ENCODE data around the gene VDAC1.
"Not testable (repeated sequence)": the region's sequence is repeated elsewhere in the genome, so short reads cannot be mapped to it uniquely, and the experiment has no call there.

Gene VDAC1, protein sequence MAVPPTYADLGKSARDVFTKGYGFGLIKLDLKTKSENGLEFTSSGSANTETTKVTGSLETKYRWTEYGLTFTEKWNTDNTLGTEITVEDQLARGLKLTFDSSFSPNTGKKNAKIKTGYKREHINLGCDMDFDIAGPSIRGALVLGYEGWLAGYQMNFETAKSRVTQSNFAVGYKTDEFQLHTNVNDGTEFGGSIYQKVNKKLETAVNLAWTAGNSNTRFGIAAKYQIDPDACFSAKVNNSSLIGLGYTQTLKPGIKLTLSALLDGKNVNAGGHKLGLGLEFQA

GRCh38 chr5:134004626-134005416 lies at the start of gene VDAC1:
VDAC1 (minus strand) TSS chr5:134004975; CDS start chr5:133993012, 11,963 bp downstream.
- DNase-seq (ENCODE audit: low read depth), result peak; percentile 53

DNA sequence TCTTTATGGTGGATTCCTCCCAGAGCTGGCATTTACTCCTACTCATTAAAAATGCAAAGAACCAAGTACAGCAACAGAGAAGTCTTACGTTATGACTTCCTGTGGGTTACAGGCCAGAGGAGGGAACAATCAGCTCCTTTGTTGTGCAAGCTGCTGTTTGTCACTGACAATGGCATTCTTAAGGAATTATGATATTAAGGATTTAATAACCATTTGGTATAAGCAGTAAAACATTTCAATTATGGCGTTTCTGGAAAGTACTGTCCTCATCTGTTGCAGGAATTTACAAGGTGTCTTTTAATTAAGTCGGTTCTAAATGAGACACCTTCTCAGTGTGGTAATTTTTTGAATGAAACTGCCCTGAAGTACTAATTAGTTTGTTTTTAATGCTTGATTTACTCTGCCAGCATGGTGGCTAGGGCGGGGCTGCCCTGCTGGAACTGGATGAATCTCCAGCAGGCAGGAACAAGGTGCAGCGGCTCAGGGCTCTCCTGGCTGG lies 49.1 kb upstream of the VDAC1 start:
- no peak for DNase-seq (ENCODE audit: low read depth)

- no peak for DNase-seq (ENCODE audit: low read depth)
These were observed 48.6 kb upstream of the VDAC1 start for GRCh38 chr5:134053314-134053839.

GRCh38 chr5:134051305-134051704 lies 46.5 kb upstream of the VDAC1 start:
- no peak for DNase-seq (ENCODE audit: low read depth)

DNA sequence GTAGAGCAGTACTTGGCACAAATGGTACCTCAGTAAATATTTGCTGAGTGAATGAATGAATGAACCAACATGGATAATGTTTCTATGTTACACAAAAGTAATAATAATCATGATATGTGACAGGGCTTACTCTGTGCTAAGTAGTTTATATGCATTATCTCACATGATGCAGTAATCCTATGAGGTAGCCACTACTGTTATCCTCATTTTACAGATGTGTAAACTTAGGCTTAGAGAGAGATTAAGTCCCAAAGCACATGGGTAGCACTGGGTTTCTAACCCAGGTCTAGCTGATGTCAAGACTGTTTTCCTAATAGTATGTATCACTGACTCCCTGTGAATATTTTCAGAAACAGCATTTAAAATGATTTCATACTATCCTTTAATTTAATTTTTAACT lies 44.1 kb upstream of the VDAC1 start:
- no peak for DNase-seq (ENCODE audit: low read depth)

GRCh38 chr5:134047687-134048056 lies 42.9 kb upstream of the VDAC1 start:
- DNase-seq (ENCODE audit: low read depth), result no peak

DNA sequence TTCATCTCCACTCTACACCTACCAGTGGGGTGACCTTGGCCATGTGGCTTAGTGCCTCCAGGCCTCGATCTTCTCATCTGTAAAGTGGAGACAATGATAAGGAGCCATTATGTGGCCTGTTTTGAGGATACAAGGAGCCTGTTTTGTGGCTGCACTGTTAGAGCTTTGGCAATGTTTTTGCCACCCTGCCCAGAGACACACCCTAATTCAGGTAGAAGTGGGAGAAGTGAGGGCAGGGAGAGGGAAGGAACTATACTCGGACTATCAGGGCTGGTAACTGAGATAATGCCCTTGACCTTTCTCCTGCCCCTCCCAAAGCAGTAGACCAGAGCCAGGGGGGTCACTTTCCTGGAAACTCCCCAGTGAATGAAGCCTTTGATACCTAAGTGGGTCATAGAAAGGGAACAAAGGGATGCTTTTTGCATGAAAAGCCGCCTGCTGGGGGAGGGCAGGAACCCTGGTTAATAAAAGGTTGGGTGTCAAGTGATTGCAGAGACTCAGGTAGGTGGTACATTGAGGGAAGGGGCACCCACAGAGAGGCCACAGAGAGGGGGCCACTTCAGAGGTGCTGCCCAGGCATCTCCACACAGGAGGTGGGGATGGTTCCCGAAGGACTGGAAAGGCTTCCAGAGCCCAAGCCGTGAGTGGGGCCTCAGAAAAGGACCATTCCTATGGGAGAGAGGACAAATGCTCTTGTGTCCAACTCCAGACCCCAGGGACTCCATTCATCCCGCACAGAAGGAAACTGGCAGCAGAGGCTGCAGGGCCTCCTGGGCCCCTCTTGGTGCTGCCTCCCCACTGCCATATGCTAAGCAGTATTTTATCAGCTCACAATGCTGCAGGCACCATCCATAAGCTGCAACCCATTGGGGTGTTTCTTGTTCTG lies 42.3 kb upstream of the VDAC1 start:
- DNase-seq (ENCODE audit: low read depth), result no peak

DNA sequence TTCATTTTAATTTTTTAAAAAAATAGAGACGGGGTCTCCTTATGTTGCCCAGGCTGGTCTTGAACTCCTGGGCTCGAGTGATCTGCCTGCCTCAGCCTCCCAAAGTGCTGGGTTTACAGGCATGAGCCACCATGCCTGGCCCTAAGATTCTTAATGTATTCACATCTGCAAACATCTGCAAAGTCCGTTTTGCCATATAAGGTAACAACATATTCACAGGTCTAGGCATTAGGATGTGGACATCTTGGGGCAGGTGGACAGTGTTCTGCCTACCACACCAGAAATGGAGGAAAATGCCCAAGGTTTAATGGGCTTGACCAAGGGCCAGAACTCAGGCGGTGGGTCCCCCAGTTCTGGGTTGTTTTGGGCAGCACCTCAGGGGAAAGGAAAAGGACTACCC lies 41.6 kb upstream of the VDAC1 start:
- no peak for DNase-seq (ENCODE audit: low read depth)

DNA sequence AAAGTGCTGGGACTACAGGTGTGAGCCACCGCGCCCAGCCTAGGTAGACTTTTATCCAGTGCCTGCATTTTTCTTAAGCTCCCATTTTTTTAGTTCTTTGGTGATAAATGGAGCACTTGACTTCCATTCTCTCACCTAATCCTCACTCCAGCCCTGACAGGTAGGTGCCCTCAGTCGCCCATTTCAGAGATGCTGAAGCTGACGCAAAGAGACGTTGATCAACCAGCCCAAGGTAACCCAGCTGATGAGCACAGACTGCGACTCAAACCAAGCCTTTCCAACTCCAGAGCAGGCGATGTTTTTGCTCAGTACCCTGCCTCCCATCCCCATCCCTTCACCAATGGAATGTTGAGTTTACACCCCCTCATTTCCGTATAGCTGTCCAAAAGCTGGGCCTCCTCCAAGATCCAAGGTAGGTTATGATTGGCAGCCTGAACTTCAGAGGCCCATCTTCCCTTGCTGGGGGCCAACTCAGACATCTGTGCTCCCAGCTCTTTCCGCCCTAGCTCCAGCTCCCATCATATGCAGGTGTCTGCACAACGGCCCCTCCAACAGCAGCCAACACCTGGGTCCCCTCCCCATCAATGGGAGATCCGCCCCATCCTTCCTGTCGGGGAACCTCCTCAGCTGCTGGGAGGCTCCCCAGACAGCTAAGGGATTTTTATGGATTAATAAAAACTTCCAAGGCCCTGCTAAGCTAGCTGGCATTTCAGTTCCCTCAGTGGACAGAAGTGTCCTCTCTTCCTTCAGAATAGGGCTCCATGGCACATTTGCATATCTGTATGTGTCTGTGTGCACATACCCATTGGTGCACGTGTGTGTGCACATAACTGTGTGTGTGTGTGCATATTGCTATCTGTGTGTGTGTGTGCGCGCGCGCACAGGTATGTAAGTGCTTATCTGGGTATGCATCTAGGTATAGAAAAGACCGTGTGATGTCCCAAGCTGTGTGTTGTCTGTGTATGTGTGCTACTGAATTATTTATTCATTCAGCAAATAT lies 39.3 kb upstream of the VDAC1 start:
- no peak for DNase-seq (ENCODE audit: low read depth)

DNA sequence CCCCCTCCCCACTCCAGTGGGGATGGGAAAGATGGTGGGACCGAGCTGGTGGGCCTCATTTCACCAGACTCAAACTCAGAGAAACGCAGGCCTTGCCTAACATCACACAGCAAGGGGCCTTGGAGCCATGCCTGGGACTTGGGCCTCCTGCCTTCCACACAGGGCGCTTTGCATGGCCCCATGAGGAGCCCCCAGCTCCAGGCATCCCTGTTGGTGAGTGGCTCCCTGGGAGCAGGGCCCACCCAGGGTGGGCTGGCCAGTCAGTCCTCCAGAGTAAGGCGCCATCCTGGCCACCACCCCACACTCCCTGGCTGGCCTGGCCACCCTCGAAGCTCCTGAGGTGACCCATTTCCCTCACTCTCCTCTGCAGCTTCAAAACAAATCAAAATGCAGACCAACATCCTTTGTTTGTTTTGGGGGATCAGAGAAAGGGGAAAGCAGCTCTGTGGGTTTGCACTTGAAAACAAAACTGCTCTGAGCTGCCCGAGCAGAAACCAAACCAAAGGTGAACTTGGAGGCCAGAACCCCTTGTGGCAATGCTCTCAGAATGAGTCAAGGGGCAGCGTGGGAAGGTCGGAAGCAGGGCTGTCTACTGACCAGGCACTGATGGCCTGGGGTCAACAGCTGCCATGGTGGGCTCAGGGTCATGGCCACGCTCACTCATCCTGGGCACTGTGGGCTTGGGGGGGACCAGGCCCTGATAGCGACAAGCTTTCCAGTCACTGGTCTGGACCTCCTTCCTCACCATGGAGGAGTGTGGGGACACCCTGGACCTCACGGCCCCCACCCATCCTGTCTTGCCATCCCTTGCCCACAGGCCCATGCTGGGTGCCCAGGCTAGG lies 37.0 kb upstream of the VDAC1 start:
- DNase-seq (ENCODE audit: low read depth), result no peak

DNA sequence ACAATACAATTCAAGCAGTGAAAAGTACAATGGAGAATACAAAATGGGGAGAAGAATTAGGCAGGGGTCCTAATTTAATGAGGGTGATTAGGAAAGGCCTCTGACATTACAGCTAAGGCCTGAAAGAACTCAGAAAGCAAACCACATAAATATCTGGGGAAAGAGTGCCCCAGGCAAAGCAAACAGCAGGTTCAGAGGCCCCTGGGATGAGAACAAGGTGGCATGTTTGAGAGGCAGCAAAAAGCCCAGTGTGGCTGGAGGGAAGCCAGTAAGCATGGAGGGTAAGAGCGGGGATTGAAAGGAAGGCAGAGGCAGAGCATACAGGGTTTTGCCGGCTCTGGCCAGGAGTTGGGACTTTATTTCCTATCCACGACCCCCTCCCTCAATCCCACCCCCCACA lies 33.4 kb upstream of the VDAC1 start:
- DNase-seq (ENCODE audit: low read depth), result no peak

GRCh38 chr5:134037160-134037559 lies 32.4 kb upstream of the VDAC1 start:
- DNase-seq (ENCODE audit: low read depth), result no peak

- DNase-seq (ENCODE audit: low read depth), result no peak
These were observed 29.6 kb upstream of the VDAC1 start for GRCh38 chr5:134034326-134034725.

DNA sequence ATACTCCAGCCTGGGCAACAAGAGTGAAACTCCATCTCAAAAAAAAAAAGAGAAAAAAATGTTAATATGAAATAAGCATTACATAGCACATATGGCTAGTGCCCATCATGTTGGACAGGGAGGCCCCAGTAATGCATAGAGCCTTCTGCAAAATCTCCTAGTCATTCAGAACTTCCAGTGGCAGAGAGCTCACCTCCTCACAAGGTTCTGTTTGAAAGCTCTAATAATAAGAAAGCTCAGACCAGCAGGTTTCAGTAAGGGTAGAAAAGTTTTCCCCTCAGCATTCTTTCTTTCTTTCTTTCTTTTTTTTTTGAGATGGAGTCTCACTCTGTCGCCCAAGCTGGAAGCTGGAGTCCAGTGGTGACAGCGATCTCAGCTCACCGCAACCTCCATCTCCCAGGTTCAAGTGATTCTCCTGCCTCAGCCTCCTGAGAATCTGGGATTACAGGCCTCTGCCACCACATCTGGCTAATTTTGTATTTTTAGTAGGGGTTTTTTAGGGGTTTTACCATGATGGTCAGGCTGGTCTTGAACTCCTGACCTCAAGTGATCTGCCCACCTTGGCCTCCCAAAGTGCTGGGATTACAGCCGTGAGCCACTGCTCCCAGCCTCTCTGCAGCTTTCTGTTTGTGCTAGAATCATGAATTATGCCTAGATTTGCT lies 25.7 kb upstream of the VDAC1 start:
- not testable (repeated sequence) for DNase-seq (ENCODE audit: low read depth)

DNA sequence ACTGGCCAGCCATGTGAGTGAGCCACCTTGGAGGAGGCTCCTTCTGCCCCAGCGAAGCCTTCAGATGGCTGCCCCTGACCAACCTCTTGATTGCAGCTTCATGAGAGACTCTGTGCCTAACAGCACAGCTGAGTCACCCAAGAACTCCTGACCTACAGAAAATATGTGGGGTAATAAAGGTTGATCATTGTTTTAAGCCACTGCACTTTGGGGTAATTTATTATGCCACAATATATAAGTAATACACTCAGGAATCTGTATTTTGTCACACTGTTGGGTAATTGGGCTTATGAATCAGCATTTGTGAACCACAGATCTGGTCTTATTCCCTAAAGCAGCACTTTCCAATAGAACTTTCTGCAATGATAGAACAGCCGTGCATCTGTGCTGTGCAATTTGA lies 24.4 kb upstream of the VDAC1 start:
- no peak for DNase-seq (ENCODE audit: low read depth)

GRCh38 chr5:134028496-134028895 lies 23.7 kb upstream of the VDAC1 start:
- DNase-seq (ENCODE audit: low read depth), result no peak

DNA sequence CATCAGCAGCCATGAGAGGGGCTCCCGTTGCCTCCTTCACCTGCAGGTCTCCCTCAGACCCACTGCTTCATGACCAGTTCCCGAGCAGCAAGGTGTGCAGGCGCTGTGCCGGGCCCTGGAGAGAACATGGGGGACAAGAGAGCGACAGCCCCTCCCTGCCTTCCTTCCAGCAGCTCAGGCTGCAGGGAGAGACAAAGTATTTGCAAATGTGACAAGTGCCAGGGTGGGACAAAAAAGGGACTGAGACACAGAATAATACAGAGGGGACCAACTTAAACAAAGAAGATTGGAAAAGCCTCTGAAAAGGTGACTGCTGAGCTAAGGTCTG lies 22.5 kb upstream of the VDAC1 start:
- no peak for DNase-seq (ENCODE audit: low read depth)

DNA sequence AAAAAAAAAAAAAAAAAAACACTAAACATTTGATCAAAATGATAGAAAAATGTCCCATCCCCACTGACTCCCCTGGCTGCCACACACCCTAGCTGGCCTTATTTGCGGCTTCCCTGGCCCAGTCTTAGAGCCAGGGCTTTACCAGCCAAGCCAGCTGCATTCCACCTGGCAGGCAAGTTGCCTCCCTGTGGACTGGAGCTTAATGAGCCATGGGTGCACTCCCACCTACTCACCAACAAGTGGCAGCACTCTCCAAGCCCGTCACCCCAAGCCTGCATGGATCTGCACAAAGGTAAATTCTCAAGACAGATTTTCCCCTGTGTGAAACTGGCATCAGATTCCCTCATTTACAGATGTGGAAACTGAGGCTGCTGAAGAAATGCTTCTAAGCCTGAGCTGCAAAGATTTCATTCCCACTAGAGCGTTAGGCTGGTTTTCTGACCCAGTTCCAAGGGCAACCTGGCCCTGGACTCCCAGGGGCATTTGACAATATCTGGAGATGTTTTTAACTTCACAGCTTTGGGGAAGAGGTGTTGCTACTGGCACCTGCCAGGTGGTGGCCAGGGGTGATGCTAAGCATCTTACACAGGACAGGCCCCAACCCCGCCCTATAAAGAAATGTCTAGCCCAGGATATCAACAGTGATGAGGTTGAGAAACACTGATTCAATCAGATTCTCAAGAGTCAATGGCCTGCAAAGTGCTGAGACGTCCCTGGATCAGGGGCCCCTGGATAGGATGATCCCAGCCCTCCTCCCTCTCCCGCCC lies 21.9 kb upstream of the VDAC1 start:
- DNase-seq (ENCODE audit: low read depth), result no peak

DNA sequence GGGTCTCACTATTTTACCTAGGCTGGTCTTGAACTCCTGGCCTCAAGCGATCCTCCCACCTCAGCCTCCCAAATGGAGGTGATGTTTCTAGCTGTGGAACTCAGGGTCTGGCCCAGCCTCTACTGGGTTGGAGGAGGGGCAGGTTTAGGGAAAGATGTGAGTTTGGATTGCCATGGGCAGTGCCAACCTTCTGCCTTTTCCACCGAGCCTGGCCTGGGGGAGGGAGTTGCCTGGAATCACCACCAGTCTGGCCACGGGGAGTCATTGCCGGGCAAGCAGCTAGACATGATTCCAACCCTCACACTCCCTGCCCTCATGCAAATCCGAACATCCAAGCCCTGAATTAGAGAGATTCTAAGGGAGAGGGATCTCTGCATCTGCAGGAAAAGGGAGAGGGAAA lies 21.0 kb upstream of the VDAC1 start:
- no peak for DNase-seq (ENCODE audit: low read depth)
